H1 (cell line): ENCODE measurements around the gene PARK7. TPM values are rescaled to one million over a fixed set of nuclear protein-coding genes. Genes with fewer than 3 reads are reported as not detected.

Experiments
- RBBP5 ChIP-seq: IDR thresholded peaks from 2 replicates; pipeline ENCODE4 v1.7.1; 2012; ENCODE audit warnings: low read depth, mild to moderate bottlenecking, inconsistent platforms, low read length, moderate library complexity, borderline replicate concordance
- polyA plus RNA-seq, 7 experiments: library from polyadenylated mRNA; depleted of rRNA in 3 of 7; stranded (reverse) in 5 of 7; unstranded in 2 of 7; fragments of >200 nt in 5 of 7; fragments of 200-250 nt in 2 of 7; gene quantifications; 1 replicate in 5 of 7; 2 replicates in 1 of 7; 4 replicates in 1 of 7; pipeline versions ENCODE4 v1.2.1 to v1.2.3, GENCODE V29; 2011 to 2013; ENCODE audit warnings: missing spikeins in 2 of 7, mixed read lengths in 2 of 7
- total RNA-seq: library from RNA; stranded (reverse); fragmentation: NEBNext Ultra II Directional; extraction: Animal tissue kit (Norgen Biotek cat#: 25700); gene quantifications from 2 replicates; pipeline ENCODE4 v1.2.1, GENCODE V29; 2021
- TF ChIP-seq, protein P1 (sequence below): IDR thresholded peaks from 2 replicates; pipeline ENCODE4 v1.6.1; 2011; ENCODE audit warnings: low read length, improper control_type of control experiment

The PARK7 gene
- total and polyA plus RNA-seq, 2 of the 8 experiments (the other 6 are each of a cell fraction or from before 2014, with no cell fraction given): 206 to 383 TPM

DNA sequence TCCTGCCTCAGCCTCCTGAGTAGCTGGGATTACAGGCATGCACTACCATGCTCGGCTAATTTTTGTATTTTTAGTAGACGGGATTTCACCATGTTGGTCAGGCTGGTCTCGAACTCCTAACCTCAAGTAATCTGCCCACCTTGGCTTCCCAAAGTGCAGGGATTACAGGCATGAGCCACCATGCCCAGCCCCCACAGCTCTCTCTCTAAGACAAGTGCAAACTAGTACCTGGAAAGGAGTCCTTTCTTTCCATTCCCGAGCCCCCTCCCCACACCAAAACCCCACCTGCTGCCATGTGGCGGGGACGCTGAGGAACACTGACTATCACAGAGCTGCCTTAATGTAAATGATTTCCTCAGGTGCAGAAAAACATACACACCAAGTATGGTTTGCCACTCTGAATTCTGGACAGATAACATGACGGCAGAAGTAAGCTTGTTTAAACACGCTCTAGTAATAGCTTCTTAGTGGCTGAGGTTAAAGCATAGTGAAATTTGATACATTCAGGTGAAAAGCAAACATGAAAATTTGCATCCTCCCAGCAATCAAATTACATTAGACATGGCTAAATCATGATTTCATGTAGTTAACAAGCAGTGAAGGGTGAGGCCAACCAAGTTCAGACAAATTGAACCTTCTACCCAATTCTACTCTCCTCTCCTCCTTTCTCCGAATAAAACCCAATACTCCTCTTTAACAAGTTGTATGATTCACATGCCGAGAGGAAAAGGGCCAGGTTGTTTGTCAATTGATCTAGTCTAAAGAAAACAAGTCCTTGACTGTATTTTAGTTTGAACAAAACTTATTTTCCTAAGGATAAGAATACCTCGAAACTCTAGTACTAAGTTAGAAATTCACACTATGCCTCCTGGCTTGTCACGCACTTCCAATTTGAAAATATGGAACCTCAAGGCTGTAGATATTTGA lies 44.8 kb downstream of the PARK7 start (continued):
- TF ChIP-seq, protein P1, sequence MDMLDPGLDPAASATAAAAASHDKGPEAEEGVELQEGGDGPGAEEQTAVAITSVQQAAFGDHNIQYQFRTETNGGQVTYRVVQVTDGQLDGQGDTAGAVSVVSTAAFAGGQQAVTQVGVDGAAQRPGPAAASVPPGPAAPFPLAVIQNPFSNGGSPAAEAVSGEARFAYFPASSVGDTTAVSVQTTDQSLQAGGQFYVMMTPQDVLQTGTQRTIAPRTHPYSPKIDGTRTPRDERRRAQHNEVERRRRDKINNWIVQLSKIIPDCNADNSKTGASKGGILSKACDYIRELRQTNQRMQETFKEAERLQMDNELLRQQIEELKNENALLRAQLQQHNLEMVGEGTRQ: no peak
- no peak for TF ChIP-seq RBBP5
